NCI-H226 (cell line): ENCODE data around the gene DNAJB2.

Experiments
- DNase-seq: peaks from one replicate; pipeline ENCODE4 v3.0.0-alpha.2; 2015

DNAJB2 gene

GRCh38 chr2:219261024-219261855 lies 17.9 kb upstream of the DNAJB2 start:
- no peak for DNase-seq

- DNase-seq = no peak
These were observed 12.9 kb upstream of the DNAJB2 start for GRCh38 chr2:219266232-219266631.

- DNase-seq = no peak
These were observed 12.3 kb upstream of the DNAJB2 start for GRCh38 chr2:219266886-219267285.

GRCh38 chr2:219268294-219268693 lies 10.9 kb upstream of the DNAJB2 start:
- no peak for DNase-seq

GRCh38 chr2:219269362-219270054 lies 9.7 kb upstream of the DNAJB2 start:
- DNase-seq = no peak

GRCh38 chr2:219270055-219270372 lies 9.2 kb upstream of the DNAJB2 start:
- DNase-seq = no peak

- DNase-seq = no peak
These were observed 8.1 kb upstream of the DNAJB2 start for GRCh38 chr2:219271021-219271420.

GRCh38 chr2:219272356-219272755 lies 6.8 kb upstream of the DNAJB2 start:
- DNase-seq = no peak

- peak; percentile 65 for DNase-seq
These were observed 6.2 kb upstream of the DNAJB2 start for GRCh38 chr2:219272995-219273394.

- DNase-seq = peak; percentile 92
These were observed 5.2 kb upstream of the DNAJB2 start for GRCh38 chr2:219273937-219274336.

- DNase-seq = peak; percentile 89
These were observed 4.7 kb upstream of the DNAJB2 start for GRCh38 chr2:219274361-219274921.

- peak; percentile 55 for DNase-seq
These were observed 1.2 kb upstream of the DNAJB2 start for GRCh38 chr2:219277703-219278654.

GRCh38 chr2:219278655-219279150 lies 463 bp upstream of the DNAJB2 start:
- no peak for DNase-seq

- no peak for DNase-seq
These were observed 850 bp downstream of the DNAJB2 start for GRCh38 chr2:219279916-219280516.

GRCh38 chr2:219280651-219281050 lies 1.5 kb downstream of the DNAJB2 start:
- no peak for DNase-seq

GRCh38 chr2:219281588-219281987 lies 2.4 kb downstream of the DNAJB2 start:
- no peak for DNase-seq

GRCh38 chr2:219282375-219282774 lies 3.2 kb downstream of the DNAJB2 start:
- no peak for DNase-seq

GRCh38 chr2:219282943-219283581 lies 3.9 kb downstream of the DNAJB2 start:
- no peak for DNase-seq

GRCh38 chr2:219284501-219285372 lies 5.6 kb downstream of the DNAJB2 start:
- DNase-seq = no peak

- no peak for DNase-seq
These were observed 6.2 kb downstream of the DNAJB2 start for GRCh38 chr2:219285373-219285735.

GRCh38 chr2:219285894-219286425 lies 6.8 kb downstream of the DNAJB2 start:
- no peak for DNase-seq
